Stimulated activated effector memory CD8-positive, alpha-beta T cell treated with anti-CD3 and anti-CD28 coated beads, Interleukin-12 subunit alpha, Interleukin-12 subunit beta, amount 100 ng/mL, for 72 hours (primary cell): ENCODE measurements around the gene C6orf58.
A peak's percentile ranks its signal among the peaks of the same experiment; 100 is the strongest.
"Not testable (repeated sequence)": the region's sequence is repeated elsewhere in the genome, so short reads cannot be mapped to it uniquely, and the experiment has no call there.

Source experiments
- ATAC-seq: fragments of 150-1000 bp; cut with Tn5 transposase; 2 replicates; pipeline ENCODE4 v1.10.0; 2021
- DNase-seq, 2 donors: peaks; one replicate each; pipeline ENCODE4 v3.0.0; 2021 to 2022; ENCODE audit warnings: low spot score in 2 of 2
- H3K27ac Mint-ChIP-seq: one replicate; pipeline ENCODE4 v1.8.0; 2022; ENCODE audit warnings: mild to moderate bottlenecking, mixed read lengths
- H3K36me3 Mint-ChIP-seq: one replicate; pipeline ENCODE4 v1.8.0; 2022; ENCODE audit warnings: mild to moderate bottlenecking, mixed read lengths
- H3K4me1 Mint-ChIP-seq: one replicate; pipeline ENCODE4 v1.8.0; 2022; ENCODE audit warnings: mixed read lengths
- H3K4me3 Mint-ChIP-seq: one replicate; pipeline ENCODE4 v1.8.0; 2022; ENCODE audit warnings: mild to moderate bottlenecking, mixed read lengths
- H3K9me3 Mint-ChIP-seq: one replicate; pipeline ENCODE4 v1.8.0; 2022; ENCODE audit warnings: mixed read lengths

Gene C6orf58

GRCh38 chr6:127581576-127581975 is 4.6 kb downstream of the C6orf58 start:
- Mint-ChIP-seq H3K36me3 (no peaks in the 10 kb centered on the region), H3K4me3 (no peak overlapping the region), H3K9me3 (no peaks in the 10 kb centered on the region), H3K4me1 (peaks cover 7% of the 10 kb centered on the region), H3K27ac (no peak overlapping the region)
- DNase-seq (no peak), ATAC-seq (peak; percentile 55)

- Mint-ChIP-seq H3K36me3 (no peaks in the 10 kb centered on the region), H3K9me3 (no peaks in the 10 kb centered on the region), H3K27ac (no peak overlapping the region), H3K4me1 (peaks cover 7% of the 10 kb centered on the region), H3K4me3 (no peak overlapping the region)
- ATAC-seq (no peak), DNase-seq (no peak)
Observed at GRCh38 chr6:127582777-127583462, 5.9 kb downstream of the C6orf58 start.

DNA sequence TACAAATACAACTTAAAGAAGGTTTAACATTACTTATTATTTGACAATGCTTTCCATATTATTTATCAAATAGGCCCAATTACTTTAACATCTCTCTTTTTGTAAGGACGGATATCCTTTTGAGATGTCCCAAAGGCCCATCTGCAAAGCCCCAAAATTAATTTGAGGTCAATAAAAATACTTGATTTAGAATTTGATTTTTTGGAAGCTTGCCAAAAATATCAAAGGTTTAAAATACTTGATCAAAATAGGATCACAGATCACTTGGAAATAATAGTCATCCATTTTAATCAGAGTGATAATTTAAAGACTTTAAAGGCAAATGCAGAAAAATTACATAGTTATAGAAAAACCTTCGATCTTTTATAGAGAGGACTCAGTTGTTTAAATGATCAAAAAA is 8.1 kb downstream of the C6orf58 start:
- Mint-ChIP-seq H3K4me1 (no peaks in the 10 kb centered on the region), H3K27ac (no peak overlapping the region), H3K36me3 (no peaks in the 10 kb centered on the region), H3K9me3 (no peaks in the 10 kb centered on the region), H3K4me3 (no peak overlapping the region)
- no peak for ATAC-seq
- no peak for DNase-seq

DNA sequence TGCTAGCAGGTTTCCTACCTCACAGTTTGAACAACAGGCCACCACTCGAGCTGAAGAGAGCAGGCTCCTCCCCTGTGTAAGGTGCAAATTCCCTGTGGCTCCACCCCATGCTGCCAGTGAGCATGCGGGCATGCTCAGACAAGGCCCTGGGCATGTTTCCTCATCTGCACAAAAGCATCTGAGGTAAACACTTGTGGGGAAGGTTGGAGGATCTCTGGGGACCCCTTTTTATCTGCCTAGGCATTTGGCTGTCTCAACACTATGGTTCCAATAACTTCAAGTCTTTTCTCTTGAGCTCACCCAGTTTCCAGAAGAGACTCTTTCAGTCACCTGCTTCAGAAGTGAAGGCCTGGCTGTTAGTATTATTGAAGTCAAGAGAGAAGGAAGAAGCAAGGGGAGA is 9.4 kb downstream of the C6orf58 start:
- no peaks in the 10 kb centered on the region for H3K9me3 Mint-ChIP-seq
- no peak overlapping the region for H3K27ac Mint-ChIP-seq
- ATAC-seq (no peak), DNase-seq (no peak)
- no peaks in the 10 kb centered on the region for H3K4me1 Mint-ChIP-seq
- H3K4me3 Mint-ChIP-seq, result no peak overlapping the region
- no peaks in the 10 kb centered on the region for H3K36me3 Mint-ChIP-seq

- no peak overlapping the region for H3K4me3 Mint-ChIP-seq
- no peaks in the 10 kb centered on the region for H3K9me3 Mint-ChIP-seq
- no peak overlapping the region for H3K27ac Mint-ChIP-seq
- no peaks in the 10 kb centered on the region for H3K36me3 Mint-ChIP-seq
- no peak for ATAC-seq
- DNase-seq, result no peak
- H3K4me1 Mint-ChIP-seq, result no peaks in the 10 kb centered on the region
Observed at GRCh38 chr6:127587875-127588274, 10.9 kb downstream of the C6orf58 start.

- no peak overlapping the region for H3K27ac Mint-ChIP-seq
- H3K9me3 Mint-ChIP-seq, result no peaks in the 10 kb centered on the region
- DNase-seq, result no peak
- H3K4me1 Mint-ChIP-seq, result no peaks in the 10 kb centered on the region
- H3K36me3 Mint-ChIP-seq, result no peaks in the 10 kb centered on the region
- ATAC-seq, result no peak
- H3K4me3 Mint-ChIP-seq, result no peak overlapping the region
Observed at GRCh38 chr6:127589135-127589534, 12.2 kb downstream of the C6orf58 start.

GRCh38 chr6:127590344-127590743 is 13.4 kb downstream of the C6orf58 start:
- ATAC-seq, result no peak
- no peaks in the 10 kb centered on the region for H3K4me1 Mint-ChIP-seq
- DNase-seq, result no peak
- no peaks in the 10 kb centered on the region for H3K36me3 Mint-ChIP-seq
- no peaks in the 10 kb centered on the region for H3K9me3 Mint-ChIP-seq
- no peak overlapping the region for H3K27ac Mint-ChIP-seq
- no peak overlapping the region for H3K4me3 Mint-ChIP-seq

GRCh38 chr6:127592964-127593363 is 16.0 kb downstream of the C6orf58 start:
- Mint-ChIP-seq H3K27ac (no peak overlapping the region), H3K9me3 (no peaks in the 10 kb centered on the region), H3K4me1 (no peaks in the 10 kb centered on the region), H3K36me3 (no peaks in the 10 kb centered on the region), H3K4me3 (no peak overlapping the region)
- DNase-seq (no peak), ATAC-seq (no peak)

DNA sequence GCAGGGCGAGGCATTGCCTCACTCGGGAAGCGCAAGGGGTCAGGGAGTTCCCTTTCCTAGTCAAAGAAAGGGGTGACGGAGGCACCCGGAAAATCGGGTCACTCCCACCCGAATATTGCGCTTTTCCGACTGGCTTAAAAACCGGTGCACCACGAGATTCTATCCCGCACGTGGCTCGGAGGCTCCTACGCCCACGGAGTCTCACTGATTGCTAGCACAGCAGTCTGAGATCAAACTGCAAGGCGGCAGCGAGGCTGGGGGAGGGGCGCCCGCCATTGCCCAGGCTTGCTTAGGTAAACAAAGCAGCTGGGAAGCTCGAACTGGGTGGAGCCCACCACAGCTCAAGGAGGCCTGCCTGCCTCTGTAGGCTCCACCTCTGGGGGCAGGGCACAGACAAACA is 16.5 kb downstream of the C6orf58 start:
- not testable (repeated sequence) for ATAC-seq, H3K9me3 Mint-ChIP-seq, H3K4me1 Mint-ChIP-seq, DNase-seq, H3K36me3 Mint-ChIP-seq, H3K4me3 Mint-ChIP-seq, H3K27ac Mint-ChIP-seq

GRCh38 chr6:127606131-127606562 is 29.2 kb downstream of the C6orf58 start:
- DNase-seq (no peak), ATAC-seq (peak; percentile 34)
- Mint-ChIP-seq H3K4me1 (no peaks in the 10 kb centered on the region), H3K36me3 (no peaks in the 10 kb centered on the region), H3K27ac (no peak overlapping the region), H3K4me3 (no peak overlapping the region), H3K9me3 (no peaks in the 10 kb centered on the region)

DNA sequence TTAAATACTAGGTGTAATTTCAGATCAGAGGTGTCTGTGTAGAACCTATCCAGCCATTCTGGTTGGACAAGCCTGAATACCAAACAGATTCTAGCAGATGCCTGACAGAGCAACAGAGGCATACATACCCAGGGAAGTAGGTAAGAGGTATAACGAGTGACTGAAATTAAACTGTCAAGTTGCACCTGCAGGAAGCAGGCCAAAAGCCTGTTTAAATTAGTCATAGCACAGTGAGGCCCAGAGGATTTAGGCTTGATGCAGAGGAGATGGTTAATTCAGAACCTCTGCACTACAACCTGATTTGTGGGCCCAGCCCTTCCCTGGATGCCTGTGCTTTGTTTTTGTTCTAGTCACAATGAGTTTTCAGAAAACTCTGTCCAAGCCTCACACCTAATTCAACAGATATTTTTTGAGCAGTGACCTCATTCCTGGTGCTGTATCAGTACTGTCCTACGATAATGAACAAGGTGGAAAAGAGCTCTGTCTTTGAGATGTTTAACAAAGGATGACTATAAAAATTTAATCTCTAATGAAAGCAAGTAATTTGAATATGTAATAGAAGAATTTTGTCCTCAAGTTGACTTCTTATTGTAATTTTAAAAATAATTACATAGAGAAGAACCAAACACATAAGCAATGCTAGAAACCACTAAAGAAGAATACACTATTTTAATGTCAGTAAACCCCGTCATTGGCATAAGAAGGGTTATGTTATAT is 31.7 kb downstream of the C6orf58 start:
- Mint-ChIP-seq H3K4me1 (no peaks in the 10 kb centered on the region), H3K4me3 (no peak overlapping the region), H3K36me3 (no peaks in the 10 kb centered on the region), H3K9me3 (no peaks in the 10 kb centered on the region), H3K27ac (no peak overlapping the region)
- ATAC-seq, result no peak
- DNase-seq, result no peak

GRCh38 chr6:127618729-127619128 is 41.8 kb downstream of the C6orf58 start:
- DNase-seq (no peak), ATAC-seq (no peak)
- no peak overlapping the region for H3K4me3 Mint-ChIP-seq
- no peak overlapping the region for H3K27ac Mint-ChIP-seq
- no peaks in the 10 kb centered on the region for H3K4me1 Mint-ChIP-seq
- no peaks in the 10 kb centered on the region for H3K36me3 Mint-ChIP-seq
- H3K9me3 Mint-ChIP-seq, result no peaks in the 10 kb centered on the region

GRCh38 chr6:127630800-127631199 is 53.8 kb downstream of the C6orf58 start:
- ATAC-seq (no peak), DNase-seq (no peak)
- Mint-ChIP-seq H3K9me3 (no peaks in the 10 kb centered on the region), H3K36me3 (no peaks in the 10 kb centered on the region), H3K4me3 (no peak overlapping the region), H3K4me1 (no peaks in the 10 kb centered on the region), H3K27ac (no peak overlapping the region)

GRCh38 chr6:127634178-127634577 is 57.2 kb downstream of the C6orf58 start:
- DNase-seq (no peak), ATAC-seq (no peak)
- no peaks in the 10 kb centered on the region for H3K9me3 Mint-ChIP-seq
- no peak overlapping the region for H3K27ac Mint-ChIP-seq
- H3K4me1 Mint-ChIP-seq, result no peaks in the 10 kb centered on the region
- no peaks in the 10 kb centered on the region for H3K36me3 Mint-ChIP-seq
- H3K4me3 Mint-ChIP-seq, result no peak overlapping the region

DNA sequence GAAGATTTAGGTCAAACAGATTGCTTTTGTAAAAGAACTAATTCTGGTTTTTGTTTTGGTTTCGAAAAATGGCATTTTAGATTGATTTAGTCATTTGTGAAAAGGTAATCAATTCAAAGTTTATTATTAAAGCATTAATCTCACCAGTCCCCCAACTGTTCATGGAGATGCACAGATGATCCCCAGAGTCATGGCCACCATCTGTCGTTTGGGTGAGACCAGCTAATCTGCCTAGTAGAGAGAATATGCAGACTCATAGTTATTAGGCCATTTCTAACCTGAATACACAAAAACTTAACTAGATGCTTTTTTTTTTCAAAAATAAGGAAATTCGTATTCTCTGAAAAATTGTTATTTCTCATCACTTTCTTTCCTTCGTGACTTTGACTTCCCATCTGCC is 58.1 kb downstream of the C6orf58 start:
- Mint-ChIP-seq H3K9me3 (no peaks in the 10 kb centered on the region), H3K4me3 (no peak overlapping the region), H3K27ac (no peak overlapping the region), H3K36me3 (no peaks in the 10 kb centered on the region), H3K4me1 (no peaks in the 10 kb centered on the region)
- ATAC-seq (no peak), DNase-seq (no peak)

GRCh38 chr6:127637830-127638409 is 60.9 kb downstream of the C6orf58 start:
- peaks cover 3% of the 10 kb centered on the region for H3K9me3 Mint-ChIP-seq
- DNase-seq (no peak), ATAC-seq (no peak)
- no peaks in the 10 kb centered on the region for H3K36me3 Mint-ChIP-seq
- no peak overlapping the region for H3K27ac Mint-ChIP-seq
- no peaks in the 10 kb centered on the region for H3K4me1 Mint-ChIP-seq
- H3K4me3 Mint-ChIP-seq, result no peak overlapping the region
